A549 (cell line): ENCODE results near the gene PGM1. TPM values are rescaled to one million over a fixed set of nuclear protein-coding genes. Genes with fewer than 3 reads are reported as not detected.

Experiments
- ATAC-seq, 2 experiments: fragments of 200-7000 bp in 1 of 2; fragments of >200 bp in 1 of 2; cut with Nextera tagmentation in 1 of 2; cut with Tn5 transposase in 1 of 2; 3 replicates each; pipeline versions ENCODE4 v1.8.0 to v1.9.1; 2018 to 2020; ENCODE audit warnings: mild to moderate bottlenecking in 1 of 2, moderate library complexity in 1 of 2
- CTCF ChIA-PET: fragments of 300-600 bp; sonication (Branson Sonifier 250); formaldehyde crosslinking; extraction: SDS; loops from one replicate; lab custom pipeline; 2021; ENCODE audit warnings: antibody characterized with exemption, inconsistent platforms; lab: Yijun Ruan, JAX
- POLR2A ChIA-PET: fragments of 350-600 bp; formaldehyde crosslinking; extraction: SDS; loops from one replicate; lab custom pipeline; 2021; ENCODE audit warnings: antibody characterized with exemption, inconsistent platforms; lab: Yijun Ruan, JAX
- DNase-seq, 2 experiments: peaks; one replicate each; pipeline versions ENCODE4 v3.0.0 to v3.0.0-alpha.2; 2011 to 2016; ENCODE audit warnings: low read depth in 1 of 2, low spot score in 1 of 2
- FAIRE-seq: peaks from 2 replicates; lab custom pipeline; 2011; peaks lifted over from hg19 to GRCh38; lab: Jason Lieb, UNC
- H3K27ac ChIP-seq, 2 experiments: fragments of >200 bp; sonication (Bioruptor Twin); formaldehyde crosslinking; 3 replicates each; pipeline ENCODE4 v1.5.1; 2016 to 2017
- H3K4me1 ChIP-seq: fragments of >200 bp; sonication (Bioruptor Twin); formaldehyde crosslinking; 3 replicates; pipeline ENCODE4 v1.6.1; 2016
- H3K4me2 ChIP-seq: fragments of >200 bp; sonication (Bioruptor Twin); formaldehyde crosslinking; 3 replicates; pipeline ENCODE4 v1.6.1; 2016
- H3K4me3 ChIP-seq: fragments of >200 bp; sonication (Bioruptor Twin); formaldehyde crosslinking; 3 replicates; pipeline ENCODE4 v1.5.1; 2016
- H3K9me3 ChIP-seq: fragments of >200 bp; sonication (Bioruptor Twin); formaldehyde crosslinking; 3 replicates; pipeline ENCODE4 v1.6.1; 2016
- ATOH8 ChIP-seq: fragments of 250-450 bp; sonication (Bioruptor Pico); IDR thresholded peaks from 2 replicates; pipeline ENCODE4 v1.5.0; 2020; ENCODE audit warnings: low read depth, mild to moderate bottlenecking, moderate library complexity
- BCL3 ChIP-seq: fragments of >200 bp; sonication (Bioruptor Twin); formaldehyde crosslinking; IDR thresholded peaks from 3 replicates; pipeline ENCODE4 v1.6.1; 2016
- BHLHE40 ChIP-seq: IDR thresholded peaks from 2 replicates; pipeline ENCODE4 v1.6.1; 2012; ENCODE audit warnings: low read depth, low read length, inconsistent platforms
- CBX8 ChIP-seq: fragments of 200-600 bp; sonication (generic); IDR thresholded peaks from 2 replicates; pipeline ENCODE4 v1.6.1; 2016
- CEBPB ChIP-seq, 2 experiments: fragments of >200 bp in 1 of 2; sonication (Bioruptor Twin) in 1 of 2; formaldehyde crosslinking in 1 of 2; IDR thresholded peaks; 2 replicates each; pipeline ENCODE4 v1.6.1; 2012 to 2016
- CHD2 ChIP-seq: fragments of 150-350 bp; IDR thresholded peaks from 2 replicates; pipeline ENCODE4 v1.6.1; 2014; ENCODE audit warnings: low read length; ENCODE audit not compliant: partially characterized antibody
- EP300 ChIP-seq, 2 experiments: fragments of >200 bp; sonication (Bioruptor Twin); formaldehyde crosslinking; IDR thresholded peaks; 2 replicates in 1 of 2; 3 replicates in 1 of 2; pipeline ENCODE4 v1.6.1; 2016 to 2017
- FOSB ChIP-seq: fragments of 250-450 bp; sonication (Bioruptor Pico); IDR thresholded peaks from 2 replicates; pipeline ENCODE4 v1.5.0; 2020; ENCODE audit warnings: mild to moderate bottlenecking, moderate library complexity
- FOSL2 ChIP-seq, 2 experiments: fragments of 450-650 bp in 1 of 2; fragments of >200 bp in 1 of 2; sonication (Bioruptor Twin) in 1 of 2; formaldehyde crosslinking; IDR thresholded peaks; 2 replicates each; pipeline versions ENCODE4 v1.5.0 to v1.6.1; 2016 to 2020; ENCODE audit warnings: mild to moderate bottlenecking in 1 of 2, moderate library complexity in 1 of 2
- GATA3 ChIP-seq: IDR thresholded peaks from 2 replicates; pipeline ENCODE4 v1.6.1; 2012; ENCODE audit warnings: borderline replicate concordance
- HDAC2 ChIP-seq: fragments of 200-600 bp; sonication (generic); IDR thresholded peaks from 2 replicates; pipeline ENCODE4 v1.6.1; 2016
- HES2 ChIP-seq: fragments of >200 bp; sonication (Bioruptor Twin); formaldehyde crosslinking; IDR thresholded peaks from 2 replicates; pipeline ENCODE4 v1.6.1; 2016
- HEYL ChIP-seq: fragments of 250-450 bp; sonication (Bioruptor Pico); IDR thresholded peaks from 2 replicates; pipeline ENCODE4 v1.8.0; 2021; ENCODE audit warnings: mild to moderate bottlenecking, moderate library complexity
- HOXB13 ChIP-seq: fragments of 250-450 bp; sonication (Bioruptor Pico); IDR thresholded peaks from 2 replicates; pipeline ENCODE4 v1.5.0; 2020; ENCODE audit warnings: low read depth, mild to moderate bottlenecking, moderate library complexity
- JUN ChIP-seq, 2 experiments: fragments of >200 bp; sonication (Bioruptor Twin); formaldehyde crosslinking; IDR thresholded peaks; 2 replicates in 1 of 2; 3 replicates in 1 of 2; pipeline ENCODE4 v1.6.1; 2016 to 2017
- JUNB ChIP-seq: fragments of >200 bp; sonication (Bioruptor Twin); formaldehyde crosslinking; IDR thresholded peaks from 2 replicates; pipeline ENCODE4 v1.6.1; 2016
- KDM1A ChIP-seq: fragments of 200-600 bp; sonication (generic); IDR thresholded peaks from 2 replicates; pipeline ENCODE4 v1.6.1; 2016; ENCODE audit warnings: low read depth, mild to moderate bottlenecking
- KDM5A ChIP-seq: fragments of 200-600 bp; sonication (generic); IDR thresholded peaks from 2 replicates; pipeline ENCODE4 v1.6.1; 2016; ENCODE audit warnings: antibody characterized with exemption, mild to moderate bottlenecking
- MAFK ChIP-seq: fragments of 450-650 bp; IDR thresholded peaks from 2 replicates; pipeline ENCODE4 v1.6.1; 2014; ENCODE audit not compliant: partially characterized antibody
- MAZ ChIP-seq: fragments of 150-350 bp; IDR thresholded peaks from 2 replicates; pipeline ENCODE4 v1.6.1; 2014; ENCODE audit warnings: antibody characterized with exemption, low read depth, low read length, borderline replicate concordance
- MYC ChIP-seq: IDR thresholded peaks from 2 replicates; pipeline ENCODE4 v1.6.1; 2012; ENCODE audit warnings: mild to moderate bottlenecking, inconsistent platforms, low read length, improper control_type of control experiment, borderline replicate concordance
- NFE2L2 ChIP-seq: fragments of 150-350 bp; conservative IDR thresholded peaks from 2 replicates; pipeline ENCODE4 v1.6.1; 2014; ENCODE audit warnings: low read length
- NPAS2 ChIP-seq: fragments of 250-450 bp; sonication (Bioruptor Pico); IDR thresholded peaks from 2 replicates; pipeline ENCODE4 v1.8.0; 2022; ENCODE audit warnings: mild to moderate bottlenecking, moderate library complexity, borderline replicate concordance
- PHF8 ChIP-seq: fragments of 200-600 bp; sonication (generic); IDR thresholded peaks from 2 replicates; pipeline ENCODE4 v1.6.1; 2016; ENCODE audit warnings: low read depth, mild to moderate bottlenecking, antibody characterized with exemption, moderate library complexity, borderline replicate concordance
- POLR2AphosphoS2 ChIP-seq: conservative IDR thresholded peaks from 2 replicates; pipeline ENCODE4 v1.6.1; 2012; ENCODE audit warnings: low read length, improper control_type of control experiment, inconsistent platforms
- RAD21 ChIP-seq, 2 experiments: fragments of >200 bp in 1 of 2; sonication (Bioruptor Twin) in 1 of 2; formaldehyde crosslinking in 1 of 2; IDR thresholded peaks in 1 of 2; conservative IDR thresholded peaks in 1 of 2; 2 replicates in 1 of 2; 3 replicates in 1 of 2; pipeline ENCODE4 v1.6.1; 2012 to 2018; ENCODE audit warnings: inconsistent platforms in 1 of 2
- RARB ChIP-seq: fragments of 250-450 bp; sonication (Bioruptor Pico); IDR thresholded peaks from 2 replicates; pipeline ENCODE4 v1.8.0; 2021; ENCODE audit warnings: mild to moderate bottlenecking, moderate library complexity
- SMC3 ChIP-seq: fragments of >200 bp; sonication (Bioruptor Twin); formaldehyde crosslinking; IDR thresholded peaks from 3 replicates; pipeline ENCODE4 v1.6.1; 2018; ENCODE audit warnings: inconsistent platforms
- SREBF2 ChIP-seq: fragments of 450-650 bp; IDR thresholded peaks from 2 replicates; pipeline ENCODE4 v1.6.1; 2014; ENCODE audit warnings: mild to moderate bottlenecking, moderate library complexity
- TP53 ChIP-seq: fragments of 250-450 bp; sonication (Bioruptor Pico); IDR thresholded peaks from 2 replicates; pipeline ENCODE4 v1.5.0; 2021; ENCODE audit warnings: mild to moderate bottlenecking, moderate library complexity
- ZFP36 ChIP-seq: fragments of 450-650 bp; IDR thresholded peaks from 2 replicates; pipeline ENCODE4 v1.6.1; 2014; ENCODE audit warnings: borderline replicate concordance; ENCODE audit not compliant: partially characterized antibody
- WGBS: methylation state at CpG from one replicate; pipeline ENCODE4 v1.1.6; 2017; ENCODE audit errors: missing lambda C conversion rate; 5-methylcytosine and 5-hydroxymethylcytosine counted together
- polyA plus RNA-seq, 4 experiments: library from polyadenylated mRNA; depleted of rRNA in 3 of 4; stranded (reverse); fragments of >200 nt; fragmentation: RNase III in 1 of 4; extraction: RNeasy Plus Mini Kit Qiagen cat#74134 plus additional on column Dnase treatment in 1 of 4; gene quantifications; 2 replicates in 3 of 4; 3 replicates in 1 of 4; pipeline ENCODE4 v1.2.3, GENCODE V29; 2011 to 2017
- TF ChIP-seq, protein P1 (sequence below): IDR thresholded peaks from 2 replicates; pipeline ENCODE4 v1.6.1; 2012
- TF ChIP-seq, protein P2 (sequence below): fragments of 150-350 bp; IDR thresholded peaks from 2 replicates; pipeline ENCODE4 v1.6.1; 2014; ENCODE audit warnings: low read depth, mild to moderate bottlenecking, low read length
- TF ChIP-seq, protein P3 (sequence below): IDR thresholded peaks from 2 replicates; pipeline ENCODE4 v1.6.1; 2012; ENCODE audit warnings: low read depth, borderline replicate concordance

PGM1 gene
- polyA plus RNA-seq, 2 of the 4 experiments (the other 2 are of a cell fraction), result 25.5 to 50.2 TPM

DNA sequence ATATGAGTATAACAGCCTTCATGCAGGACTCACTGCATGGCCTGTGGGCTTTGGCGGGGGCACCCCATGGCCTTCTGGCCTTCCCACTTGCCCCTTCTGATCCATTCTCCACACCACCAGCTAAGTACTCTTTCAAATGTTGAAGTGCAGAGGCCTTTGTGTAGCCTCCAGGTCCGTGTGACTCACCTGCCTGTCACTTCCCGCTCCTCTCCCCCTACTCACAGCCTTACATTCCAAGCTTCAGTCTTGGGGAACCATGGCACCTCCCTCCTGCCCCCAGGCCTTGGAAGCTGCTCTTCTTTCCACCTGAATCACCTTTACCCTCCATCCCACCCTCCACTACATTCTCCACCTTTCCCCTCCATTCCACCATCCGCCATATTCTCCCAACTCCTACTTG, 69.6 kb downstream of the PGM1 start:
- H3K4me2 ChIP-seq, result peak overlapping the region; percentile 77
- FAIRE-seq (no peak), ATAC-seq (peak; percentile 84 to 86), DNase-seq (peak; percentile 75 to 79)
- ChIA-PET POLR2A (interaction anchor here (0.6 to 1.6 kb wide), 2 partner anchors 33 to 69 kb away, joined by 6 to 7 read pairs; no protein-coding TSS in a partner anchor), CTCF (interaction anchor here (0.8 to 4.4 kb wide), 7 partner anchors 8 to 475 kb away, joined by 3 to 25 read pairs (median 4); no protein-coding TSS in a partner anchor)
- peak overlapping the region; percentile 92 to 98 for H3K27ac ChIP-seq
- H3K4me1 ChIP-seq, result peaks cover 41% of the 10 kb centered on the region
- peaks cover 10% of the 10 kb centered on the region for H3K9me3 ChIP-seq
- H3K4me3 ChIP-seq, result no peak overlapping the region
- TF ChIP-seq FOSL2 (IDR thresholded peaks at IDR 0.05) (peak; percentile 59), FOSL2 (CRISPR knock-in tag; IDR thresholded peaks at IDR 0.05) (peak; percentile 72), JUN (IDR thresholded peaks at IDR 0.05) (no peak), PHF8 (no peak), NPAS2 (CRISPR knock-in tag) (no peak), JUNB (peak; percentile 21; the same call in 1 of the 2 replicates), SMC3 (no peak), GATA3 (peak; percentile 59; the same call in 1 of the 2 replicates), CHD2 (no peak), FOSB (CRISPR knock-in tag) (no peak), EP300 (IDR thresholded peaks at IDR 0.05) (peak in 1 of 2 experiments; percentile 26; a peak in 1 of 5 replicates), CBX8 (no peak), KDM1A (no peak), KDM5A (no peak), CEBPB (IDR thresholded peaks at IDR 0.05) (no peak), HDAC2 (no peak), MAFK (no peak), HOXB13 (no peak), BCL3 (no peak), ATOH8 (CRISPR knock-in tag) (no peak), HEYL (no peak), BHLHE40 (no peak), MAZ (no peak), SREBF2 (no peak), NFE2L2 (no peak), TP53 (CRISPR knock-in tag) (no peak), MYC (no peak), ZFP36 (no peak), RAD21 (conservative IDR thresholded peaks at IDR 0.05 in 1 of 2, IDR thresholded peaks at IDR 0.05 in 1 of 2) (no peak), RARB (CRISPR knock-in tag) (no peak), HES2 (no peak), POLR2AphosphoS2 (no peak)
- TF ChIP-seq, protein P1, sequence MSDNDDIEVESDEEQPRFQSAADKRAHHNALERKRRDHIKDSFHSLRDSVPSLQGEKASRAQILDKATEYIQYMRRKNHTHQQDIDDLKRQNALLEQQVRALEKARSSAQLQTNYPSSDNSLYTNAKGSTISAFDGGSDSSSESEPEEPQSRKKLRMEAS, result peak; percentile 64
- TF ChIP-seq, protein P2, sequence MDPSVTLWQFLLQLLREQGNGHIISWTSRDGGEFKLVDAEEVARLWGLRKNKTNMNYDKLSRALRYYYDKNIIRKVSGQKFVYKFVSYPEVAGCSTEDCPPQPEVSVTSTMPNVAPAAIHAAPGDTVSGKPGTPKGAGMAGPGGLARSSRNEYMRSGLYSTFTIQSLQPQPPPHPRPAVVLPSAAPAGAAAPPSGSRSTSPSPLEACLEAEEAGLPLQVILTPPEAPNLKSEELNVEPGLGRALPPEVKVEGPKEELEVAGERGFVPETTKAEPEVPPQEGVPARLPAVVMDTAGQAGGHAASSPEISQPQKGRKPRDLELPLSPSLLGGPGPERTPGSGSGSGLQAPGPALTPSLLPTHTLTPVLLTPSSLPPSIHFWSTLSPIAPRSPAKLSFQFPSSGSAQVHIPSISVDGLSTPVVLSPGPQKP, result no peak
- TF ChIP-seq, protein P3, sequence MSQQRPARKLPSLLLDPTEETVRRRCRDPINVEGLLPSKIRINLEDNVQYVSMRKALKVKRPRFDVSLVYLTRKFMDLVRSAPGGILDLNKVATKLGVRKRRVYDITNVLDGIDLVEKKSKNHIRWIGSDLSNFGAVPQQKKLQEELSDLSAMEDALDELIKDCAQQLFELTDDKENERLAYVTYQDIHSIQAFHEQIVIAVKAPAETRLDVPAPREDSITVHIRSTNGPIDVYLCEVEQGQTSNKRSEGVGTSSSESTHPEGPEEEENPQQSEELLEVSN, result peak; percentile 21; the same call in 1 of the 2 replicates
- WGBS, result 20% methylated on average over 4 of the region's 4 CpGs
